ENCODE results near the gene MACO1. TPM values are rescaled to one million over a fixed set of nuclear protein-coding genes. Genes with fewer than 3 reads are reported as not detected.

MACO1 gene
- total RNA-seq, 1 experiment from 2014 or later: 9.8 TPM

- H3K9ac ChIP-seq (ENCODE audit: low read length): no peak overlapping the region
- BruUV-seq (replicated peaks): no TSS peak
- H3K4me1 ChIP-seq (ENCODE audit: control insufficient read depth in 1 of 2, insufficient read depth in 2 of 2, low read length in 2 of 2): no peaks in the 10 kb centered on the region
- H3K79me2 ChIP-seq (ENCODE audit: insufficient read depth, low read length): no peaks in the 10 kb centered on the region
- POLR2A ChIA-PET: no interaction called here
- H2AFZ ChIP-seq (ENCODE audit: low read depth, low read length, poor library complexity, severe bottlenecking): no peak overlapping the region
- H3K36me3 ChIP-seq (ENCODE audit: control insufficient read depth in 1 of 2, insufficient read depth in 2 of 2, low read length in 2 of 2): no peaks in the 10 kb centered on the region
- H3K27me3 ChIP-seq (ENCODE audit: insufficient read depth, low read length): no peaks in the 10 kb centered on the region
- H3K4me3 ChIP-seq (replicated peaks in 1 of 2; ENCODE audit: low read depth in 1 of 2, low read length in 2 of 2): no peak overlapping the region
- RAD21 ChIA-PET (ENCODE audit: low non-redundant PET in 1 of 2, low total read pairs in 2 of 2, uncharacterized antibody in 2 of 2, unreplicated experiment in 2 of 2): no interaction called here
- ATAC-seq: no peak
- H4K20me1 ChIP-seq (ENCODE audit: insufficient read depth): no peaks in the 10 kb centered on the region
- no peak overlapping the region for H3K4me2 ChIP-seq (ENCODE audit: low read length)
- no peaks in the 10 kb centered on the region for H3K9me3 ChIP-seq (ENCODE audit: control insufficient read depth in 1 of 2, insufficient read depth in 1 of 2, low read depth in 1 of 2, low read length in 2 of 2)
- CTCF ChIA-PET: interaction anchor here (0.7 to 1.8 kb wide), 3 partner anchors 12 to 35 kb away, joined by 3 read pairs; no protein-coding TSS in a partner anchor
- intact Hi-C loops (cut with micrococcal nuclease): no loop called here
- H3K9me2 ChIP-seq (ENCODE audit: insufficient read depth): no peaks in the 10 kb centered on the region
- DNase-seq (ENCODE audit: low read depth, low spot score): no peak
- no peak for TF ChIP-seq POLR2AphosphoS5 (IDR thresholded peaks at IDR 0.05; ENCODE audit: low read depth, low read length)
- TF ChIP-seq ZNF274 (IDR thresholded peaks at IDR 0.05; ENCODE audit: low read depth, low read length): no peak
- no peak for TF ChIP-seq CTCF (IDR thresholded peaks at IDR 0.05 in 2 of 3, conservative IDR thresholded peaks at IDR 0.05 in 1 of 3; ENCODE audit: borderline replicate concordance in 1 of 3, insufficient read depth in 1 of 3, low read depth in 2 of 3, low read length in 2 of 3)
- no peak for TF ChIP-seq SRF (IDR thresholded peaks at IDR 0.05; ENCODE audit: low read depth)
- no peak overlapping the region for H3K27ac ChIP-seq (ENCODE audit: low read depth, low read length)
Measured at GRCh38 chr1:25485536-25486411, 55.1 kb downstream of the MACO1 start.

- RAD21 ChIA-PET (ENCODE audit: low non-redundant PET in 1 of 2, low total read pairs in 2 of 2, uncharacterized antibody in 2 of 2, unreplicated experiment in 2 of 2): no interaction called here
- ATAC-seq: 0 out of 2 replicates have a peak, but pooled peaks have one; percentile 50
- Histone ChIP-seq H3K9ac (ENCODE audit: low read length) (no peak overlapping the region), H4K20me1 (ENCODE audit: insufficient read depth) (no peaks in the 10 kb centered on the region), H3K9me2 (ENCODE audit: insufficient read depth) (no peaks in the 10 kb centered on the region), H2AFZ (ENCODE audit: low read depth, low read length, poor library complexity, severe bottlenecking) (no peak overlapping the region), H3K4me1 (ENCODE audit: control insufficient read depth in 1 of 2, insufficient read depth in 2 of 2, low read length in 2 of 2) (no peaks in the 10 kb centered on the region), H3K4me3 (replicated peaks in 1 of 2; ENCODE audit: low read depth in 1 of 2, low read length in 2 of 2) (no peak overlapping the region), H3K79me2 (ENCODE audit: insufficient read depth, low read length) (no peaks in the 10 kb centered on the region), H3K4me2 (ENCODE audit: low read length) (no peak overlapping the region), H3K36me3 (ENCODE audit: control insufficient read depth in 1 of 2, insufficient read depth in 2 of 2, low read length in 2 of 2) (peaks cover 0 to 1% of the 10 kb centered on the region in 2 experiments; a peak in 1 of 4 replicates), H3K9me3 (ENCODE audit: control insufficient read depth in 1 of 2, insufficient read depth in 1 of 2, low read depth in 1 of 2, low read length in 2 of 2) (no peaks in the 10 kb centered on the region), H3K27me3 (ENCODE audit: insufficient read depth, low read length) (no peaks in the 10 kb centered on the region), H3K27ac (ENCODE audit: low read depth, low read length) (no peak overlapping the region)
- no TSS peak for BruUV-seq (replicated peaks)
- TF ChIP-seq, protein P1, sequence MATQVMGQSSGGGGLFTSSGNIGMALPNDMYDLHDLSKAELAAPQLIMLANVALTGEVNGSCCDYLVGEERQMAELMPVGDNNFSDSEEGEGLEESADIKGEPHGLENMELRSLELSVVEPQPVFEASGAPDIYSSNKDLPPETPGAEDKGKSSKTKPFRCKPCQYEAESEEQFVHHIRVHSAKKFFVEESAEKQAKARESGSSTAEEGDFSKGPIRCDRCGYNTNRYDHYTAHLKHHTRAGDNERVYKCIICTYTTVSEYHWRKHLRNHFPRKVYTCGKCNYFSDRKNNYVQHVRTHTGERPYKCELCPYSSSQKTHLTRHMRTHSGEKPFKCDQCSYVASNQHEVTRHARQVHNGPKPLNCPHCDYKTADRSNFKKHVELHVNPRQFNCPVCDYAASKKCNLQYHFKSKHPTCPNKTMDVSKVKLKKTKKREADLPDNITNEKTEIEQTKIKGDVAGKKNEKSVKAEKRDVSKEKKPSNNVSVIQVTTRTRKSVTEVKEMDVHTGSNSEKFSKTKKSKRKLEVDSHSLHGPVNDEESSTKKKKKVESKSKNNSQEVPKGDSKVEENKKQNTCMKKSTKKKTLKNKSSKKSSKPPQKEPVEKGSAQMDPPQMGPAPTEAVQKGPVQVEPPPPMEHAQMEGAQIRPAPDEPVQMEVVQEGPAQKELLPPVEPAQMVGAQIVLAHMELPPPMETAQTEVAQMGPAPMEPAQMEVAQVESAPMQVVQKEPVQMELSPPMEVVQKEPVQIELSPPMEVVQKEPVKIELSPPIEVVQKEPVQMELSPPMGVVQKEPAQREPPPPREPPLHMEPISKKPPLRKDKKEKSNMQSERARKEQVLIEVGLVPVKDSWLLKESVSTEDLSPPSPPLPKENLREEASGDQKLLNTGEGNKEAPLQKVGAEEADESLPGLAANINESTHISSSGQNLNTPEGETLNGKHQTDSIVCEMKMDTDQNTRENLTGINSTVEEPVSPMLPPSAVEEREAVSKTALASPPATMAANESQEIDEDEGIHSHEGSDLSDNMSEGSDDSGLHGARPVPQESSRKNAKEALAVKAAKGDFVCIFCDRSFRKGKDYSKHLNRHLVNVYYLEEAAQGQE (IDR thresholded peaks at IDR 0.05; ENCODE audit: low read depth): no peak
- CTCF ChIA-PET: interaction anchor here (1.0 to 1.8 kb wide), 2 partner anchors 11 to 36 kb away, joined by 3 read pairs; no protein-coding TSS in a partner anchor
- DNase-seq (ENCODE audit: low read depth, low spot score): no peak
- intact Hi-C loops (cut with micrococcal nuclease): no loop called here
- POLR2A ChIA-PET: no interaction called here
Measured at GRCh38 chr1:25486602-25487001, 55.9 kb downstream of the MACO1 start.
